ENCODE data around the gene QPCTL. TPM values are rescaled to one million over a fixed set of nuclear protein-coding genes. Genes with fewer than 3 reads are reported as not detected.

Gene QPCTL
- total and polyA plus RNA-seq, 9 of the 15 experiments (the other 6 are each of a cell fraction or from before 2014, with no cell fraction given): 0.99 to 31.3 (median 12.7) TPM

DNA sequence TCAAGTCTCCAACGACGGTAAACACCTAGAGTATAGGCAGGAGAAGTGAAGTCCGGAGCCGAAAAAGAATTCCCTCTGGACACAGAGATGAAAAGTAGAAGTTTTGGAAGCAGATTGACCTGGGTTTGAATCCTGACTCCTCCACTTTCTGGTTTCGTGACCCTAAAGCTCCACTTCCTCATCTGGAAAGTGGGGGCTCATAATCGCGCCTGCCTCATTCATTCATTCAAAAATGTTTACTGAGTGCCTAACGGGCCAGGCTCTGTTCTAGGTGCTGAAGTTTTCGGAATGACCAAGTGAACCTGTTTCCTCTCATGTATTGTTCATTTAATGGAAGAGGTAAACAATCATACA lies 46.1 kb upstream of the QPCTL start (continued):
- TF ChIP-seq, protein P1, sequence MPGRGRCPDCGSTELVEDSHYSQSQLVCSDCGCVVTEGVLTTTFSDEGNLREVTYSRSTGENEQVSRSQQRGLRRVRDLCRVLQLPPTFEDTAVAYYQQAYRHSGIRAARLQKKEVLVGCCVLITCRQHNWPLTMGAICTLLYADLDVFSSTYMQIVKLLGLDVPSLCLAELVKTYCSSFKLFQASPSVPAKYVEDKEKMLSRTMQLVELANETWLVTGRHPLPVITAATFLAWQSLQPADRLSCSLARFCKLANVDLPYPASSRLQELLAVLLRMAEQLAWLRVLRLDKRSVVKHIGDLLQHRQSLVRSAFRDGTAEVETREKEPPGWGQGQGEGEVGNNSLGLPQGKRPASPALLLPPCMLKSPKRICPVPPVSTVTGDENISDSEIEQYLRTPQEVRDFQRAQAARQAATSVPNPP (IDR thresholded peaks at IDR 0.05; ENCODE audit: borderline replicate concordance, insufficient read depth, insufficient read length): no peak
- no peak for TF ChIP-seq HCFC1 (IDR thresholded peaks at IDR 0.05; ENCODE audit: low read depth, low read length)
- TF ChIP-seq, protein P2, sequence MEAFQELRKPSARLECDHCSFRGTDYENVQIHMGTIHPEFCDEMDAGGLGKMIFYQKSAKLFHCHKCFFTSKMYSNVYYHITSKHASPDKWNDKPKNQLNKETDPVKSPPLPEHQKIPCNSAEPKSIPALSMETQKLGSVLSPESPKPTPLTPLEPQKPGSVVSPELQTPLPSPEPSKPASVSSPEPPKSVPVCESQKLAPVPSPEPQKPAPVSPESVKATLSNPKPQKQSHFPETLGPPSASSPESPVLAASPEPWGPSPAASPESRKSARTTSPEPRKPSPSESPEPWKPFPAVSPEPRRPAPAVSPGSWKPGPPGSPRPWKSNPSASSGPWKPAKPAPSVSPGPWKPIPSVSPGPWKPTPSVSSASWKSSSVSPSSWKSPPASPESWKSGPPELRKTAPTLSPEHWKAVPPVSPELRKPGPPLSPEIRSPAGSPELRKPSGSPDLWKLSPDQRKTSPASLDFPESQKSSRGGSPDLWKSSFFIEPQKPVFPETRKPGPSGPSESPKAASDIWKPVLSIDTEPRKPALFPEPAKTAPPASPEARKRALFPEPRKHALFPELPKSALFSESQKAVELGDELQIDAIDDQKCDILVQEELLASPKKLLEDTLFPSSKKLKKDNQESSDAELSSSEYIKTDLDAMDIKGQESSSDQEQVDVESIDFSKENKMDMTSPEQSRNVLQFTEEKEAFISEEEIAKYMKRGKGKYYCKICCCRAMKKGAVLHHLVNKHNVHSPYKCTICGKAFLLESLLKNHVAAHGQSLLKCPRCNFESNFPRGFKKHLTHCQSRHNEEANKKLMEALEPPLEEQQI (IDR thresholded peaks at IDR 0.05): no peak
- no peak for TF ChIP-seq NFYB (IDR thresholded peaks at IDR 0.05; ENCODE audit: extremely low read depth, insufficient read length)
- TF ChIP-seq, protein P3, sequence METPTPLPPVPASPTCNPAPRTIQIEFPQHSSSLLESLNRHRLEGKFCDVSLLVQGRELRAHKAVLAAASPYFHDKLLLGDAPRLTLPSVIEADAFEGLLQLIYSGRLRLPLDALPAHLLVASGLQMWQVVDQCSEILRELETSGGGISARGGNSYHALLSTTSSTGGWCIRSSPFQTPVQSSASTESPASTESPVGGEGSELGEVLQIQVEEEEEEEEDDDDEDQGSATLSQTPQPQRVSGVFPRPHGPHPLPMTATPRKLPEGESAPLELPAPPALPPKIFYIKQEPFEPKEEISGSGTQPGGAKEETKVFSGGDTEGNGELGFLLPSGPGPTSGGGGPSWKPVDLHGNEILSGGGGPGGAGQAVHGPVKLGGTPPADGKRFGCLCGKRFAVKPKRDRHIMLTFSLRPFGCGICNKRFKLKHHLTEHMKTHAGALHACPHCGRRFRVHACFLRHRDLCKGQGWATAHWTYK (CRISPR knock-in tag; IDR thresholded peaks at IDR 0.05): no peak
- TF ChIP-seq KLF16 (IDR thresholded peaks at IDR 0.05): no peak
- TF ChIP-seq, protein P4, sequence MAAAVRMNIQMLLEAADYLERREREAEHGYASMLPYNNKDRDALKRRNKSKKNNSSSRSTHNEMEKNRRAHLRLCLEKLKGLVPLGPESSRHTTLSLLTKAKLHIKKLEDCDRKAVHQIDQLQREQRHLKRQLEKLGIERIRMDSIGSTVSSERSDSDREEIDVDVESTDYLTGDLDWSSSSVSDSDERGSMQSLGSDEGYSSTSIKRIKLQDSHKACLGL (CRISPR knock-in tag; IDR thresholded peaks at IDR 0.05; ENCODE audit: borderline replicate concordance, poor library complexity, severe bottlenecking): no peak
- TF ChIP-seq MCM3 (IDR thresholded peaks at IDR 0.05): no peak
- TF ChIP-seq, protein P5, sequence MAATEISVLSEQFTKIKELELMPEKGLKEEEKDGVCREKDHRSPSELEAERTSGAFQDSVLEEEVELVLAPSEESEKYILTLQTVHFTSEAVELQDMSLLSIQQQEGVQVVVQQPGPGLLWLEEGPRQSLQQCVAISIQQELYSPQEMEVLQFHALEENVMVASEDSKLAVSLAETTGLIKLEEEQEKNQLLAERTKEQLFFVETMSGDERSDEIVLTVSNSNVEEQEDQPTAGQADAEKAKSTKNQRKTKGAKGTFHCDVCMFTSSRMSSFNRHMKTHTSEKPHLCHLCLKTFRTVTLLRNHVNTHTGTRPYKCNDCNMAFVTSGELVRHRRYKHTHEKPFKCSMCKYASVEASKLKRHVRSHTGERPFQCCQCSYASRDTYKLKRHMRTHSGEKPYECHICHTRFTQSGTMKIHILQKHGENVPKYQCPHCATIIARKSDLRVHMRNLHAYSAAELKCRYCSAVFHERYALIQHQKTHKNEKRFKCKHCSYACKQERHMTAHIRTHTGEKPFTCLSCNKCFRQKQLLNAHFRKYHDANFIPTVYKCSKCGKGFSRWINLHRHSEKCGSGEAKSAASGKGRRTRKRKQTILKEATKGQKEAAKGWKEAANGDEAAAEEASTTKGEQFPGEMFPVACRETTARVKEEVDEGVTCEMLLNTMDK (IDR thresholded peaks at IDR 0.05; ENCODE audit: borderline replicate concordance, insufficient read depth, low read depth, low read length, poor library complexity, severe bottlenecking): no peak
- no peak for TF ChIP-seq NRF1 (conservative IDR thresholded peaks at IDR 0.05 in 1 of 2, IDR thresholded peaks at IDR 0.05 in 1 of 2)
- TF ChIP-seq, protein P6, sequence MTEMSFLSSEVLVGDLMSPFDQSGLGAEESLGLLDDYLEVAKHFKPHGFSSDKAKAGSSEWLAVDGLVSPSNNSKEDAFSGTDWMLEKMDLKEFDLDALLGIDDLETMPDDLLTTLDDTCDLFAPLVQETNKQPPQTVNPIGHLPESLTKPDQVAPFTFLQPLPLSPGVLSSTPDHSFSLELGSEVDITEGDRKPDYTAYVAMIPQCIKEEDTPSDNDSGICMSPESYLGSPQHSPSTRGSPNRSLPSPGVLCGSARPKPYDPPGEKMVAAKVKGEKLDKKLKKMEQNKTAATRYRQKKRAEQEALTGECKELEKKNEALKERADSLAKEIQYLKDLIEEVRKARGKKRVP (CRISPR knock-in tag; IDR thresholded peaks at IDR 0.05): no peak
- 0 out of 2 replicates have a peak, but pooled peaks have one; percentile 6 for TF ChIP-seq MTA1 (IDR thresholded peaks at IDR 0.05; ENCODE audit: borderline replicate concordance)
- TF ChIP-seq MTA2 (IDR thresholded peaks at IDR 0.05; ENCODE audit: low read depth): no peak
- TF ChIP-seq ZC3H8 (IDR thresholded peaks at IDR 0.05): no peak
- no peak for TF ChIP-seq HNRNPL (IDR thresholded peaks at IDR 0.05; ENCODE audit: low read depth, low read length)
- TF ChIP-seq, protein P7, sequence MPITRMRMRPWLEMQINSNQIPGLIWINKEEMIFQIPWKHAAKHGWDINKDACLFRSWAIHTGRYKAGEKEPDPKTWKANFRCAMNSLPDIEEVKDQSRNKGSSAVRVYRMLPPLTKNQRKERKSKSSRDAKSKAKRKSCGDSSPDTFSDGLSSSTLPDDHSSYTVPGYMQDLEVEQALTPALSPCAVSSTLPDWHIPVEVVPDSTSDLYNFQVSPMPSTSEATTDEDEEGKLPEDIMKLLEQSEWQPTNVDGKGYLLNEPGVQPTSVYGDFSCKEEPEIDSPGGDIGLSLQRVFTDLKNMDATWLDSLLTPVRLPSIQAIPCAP (CRISPR knock-in tag; IDR thresholded peaks at IDR 0.05; ENCODE audit: borderline replicate concordance): no peak

Data from K562 (cell line).